ENCODE data around the gene AGAP5. TPM values are rescaled to one million over a fixed set of nuclear protein-coding genes. Genes with fewer than 3 reads are reported as not detected.
A peak's percentile ranks its signal among the peaks of the same experiment; 100 is the strongest.

AGAP5 gene
- total and polyA plus RNA-seq, 9 of the 15 experiments (the other 6 are each of a cell fraction or from before 2014, with no cell fraction given): 0.32 to 7.5 (median 5.3) TPM

DNA sequence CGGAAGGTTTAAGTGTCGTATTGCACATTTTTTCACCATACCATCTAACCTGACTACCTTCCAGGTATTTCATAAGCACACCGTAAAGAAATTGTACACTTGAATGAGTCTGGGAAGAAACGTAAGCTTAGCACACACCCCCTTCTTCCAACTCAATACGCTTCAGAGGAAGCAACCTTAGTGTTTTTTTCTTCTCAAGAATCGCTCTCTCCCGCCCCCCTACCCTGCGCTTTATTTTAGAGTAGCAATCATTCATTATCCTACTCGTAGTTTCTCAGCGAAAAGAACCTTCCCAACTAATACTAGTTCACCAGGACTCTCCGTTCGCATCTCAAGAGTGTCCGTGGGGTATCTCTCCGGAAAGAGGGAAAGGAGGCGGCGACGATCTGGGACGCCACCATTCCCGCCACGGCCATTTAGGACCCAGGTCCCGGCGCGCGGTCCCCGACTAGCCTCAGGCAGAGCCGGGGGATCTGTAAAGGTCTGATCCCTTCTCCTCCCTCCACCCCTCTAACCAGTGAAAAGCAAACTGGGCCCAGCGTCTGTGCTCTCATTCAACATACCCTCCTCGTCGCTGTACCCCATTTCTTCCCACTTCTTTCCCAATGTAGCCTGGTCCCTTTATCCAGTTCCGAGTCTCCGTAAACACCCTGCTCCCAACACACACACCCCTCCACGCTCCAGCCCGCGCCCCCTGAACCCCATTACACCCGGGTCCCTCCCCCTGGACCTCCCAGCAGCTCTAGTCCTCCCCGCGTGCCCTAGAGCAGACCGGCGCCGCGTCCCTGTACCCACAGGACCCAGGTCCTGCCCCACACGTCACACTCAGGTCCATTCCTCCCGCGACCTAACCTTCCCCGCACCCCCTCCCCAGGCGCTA is 72.7 kb downstream of the AGAP5 start (continued):
- TF ChIP-seq CEBPG (CRISPR knock-in tag; IDR thresholded peaks at IDR 0.05) (no peak), CEBPG (tag; conservative IDR thresholded peaks at IDR 0.05 in 1 of 2, IDR thresholded peaks at IDR 0.05 in 1 of 2) (0 out of 4 replicates have a peak, but pooled peaks of 1 of the 2 experiments have one; percentile 12), MIER1 (IDR thresholded peaks at IDR 0.05; ENCODE audit: low read depth) (peak; percentile 44; the same call in 1 of the 2 replicates), FOXA3 (CRISPR knock-in tag; conservative IDR thresholded peaks at IDR 0.05 in 1 of 2, IDR thresholded peaks at IDR 0.05 in 1 of 2) (0 out of 4 replicates have a peak, but pooled peaks of 1 of the 2 experiments have one; percentile 7), SMARCA4 (IDR thresholded peaks at IDR 0.05) (peak; percentile 37; the same call in 1 of the 2 replicates), ZSCAN29 (IDR thresholded peaks at IDR 0.05) (no peak), HDGF (IDR thresholded peaks at IDR 0.05) (0 out of 2 replicates have a peak, but pooled peaks have one; percentile 33), PHF8 (IDR thresholded peaks at IDR 0.05; ENCODE audit: borderline replicate concordance, low read length) (peak; percentile 62; the same call in 1 of the 2 replicates), CBFA2T3 (IDR thresholded peaks at IDR 0.05) (no peak), RB1 (IDR thresholded peaks at IDR 0.05; ENCODE audit: low read depth) (peak; percentile 38), RAD21 (CRISPR knock-in tag; conservative IDR thresholded peaks at IDR 0.05 in 1 of 2, IDR thresholded peaks at IDR 0.05 in 1 of 2) (peak in 1 of 2 experiments; percentile 10; a peak in 1 of 4 replicates), PTBP1 (IDR thresholded peaks at IDR 0.05; ENCODE audit: low read depth, low read length) (no peak), POLR2B (IDR thresholded peaks at IDR 0.05; ENCODE audit: low read depth, partially characterized antibody) (no peak)
- TF ChIP-seq, protein P1, sequence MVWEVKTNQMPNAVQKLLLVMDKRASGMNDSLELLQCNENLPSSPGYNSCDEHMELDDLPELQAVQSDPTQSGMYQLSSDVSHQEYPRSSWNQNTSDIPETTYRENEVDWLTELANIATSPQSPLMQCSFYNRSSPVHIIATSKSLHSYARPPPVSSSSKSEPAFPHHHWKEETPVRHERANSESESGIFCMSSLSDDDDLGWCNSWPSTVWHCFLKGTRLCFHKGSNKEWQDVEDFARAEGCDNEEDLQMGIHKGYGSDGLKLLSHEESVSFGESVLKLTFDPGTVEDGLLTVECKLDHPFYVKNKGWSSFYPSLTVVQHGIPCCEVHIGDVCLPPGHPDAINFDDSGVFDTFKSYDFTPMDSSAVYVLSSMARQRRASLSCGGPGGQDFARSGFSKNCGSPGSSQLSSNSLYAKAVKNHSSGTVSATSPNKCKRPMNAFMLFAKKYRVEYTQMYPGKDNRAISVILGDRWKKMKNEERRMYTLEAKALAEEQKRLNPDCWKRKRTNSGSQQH (CRISPR knock-in tag; IDR thresholded peaks at IDR 0.05): peak; percentile 91
- TF ChIP-seq, protein P2, sequence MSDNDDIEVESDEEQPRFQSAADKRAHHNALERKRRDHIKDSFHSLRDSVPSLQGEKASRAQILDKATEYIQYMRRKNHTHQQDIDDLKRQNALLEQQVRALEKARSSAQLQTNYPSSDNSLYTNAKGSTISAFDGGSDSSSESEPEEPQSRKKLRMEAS (CRISPR knock-in tag; IDR thresholded peaks at IDR 0.05): 0 out of 2 replicates have a peak, but pooled peaks have one; percentile 11
- TF ChIP-seq, protein P3, sequence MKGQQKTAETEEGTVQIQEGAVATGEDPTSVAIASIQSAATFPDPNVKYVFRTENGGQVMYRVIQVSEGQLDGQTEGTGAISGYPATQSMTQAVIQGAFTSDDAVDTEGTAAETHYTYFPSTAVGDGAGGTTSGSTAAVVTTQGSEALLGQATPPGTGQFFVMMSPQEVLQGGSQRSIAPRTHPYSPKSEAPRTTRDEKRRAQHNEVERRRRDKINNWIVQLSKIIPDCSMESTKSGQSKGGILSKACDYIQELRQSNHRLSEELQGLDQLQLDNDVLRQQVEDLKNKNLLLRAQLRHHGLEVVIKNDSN (CRISPR knock-in tag; IDR thresholded peaks at IDR 0.05): no peak; the same call in 1 of the 2 replicates
- TF ChIP-seq, protein P4, sequence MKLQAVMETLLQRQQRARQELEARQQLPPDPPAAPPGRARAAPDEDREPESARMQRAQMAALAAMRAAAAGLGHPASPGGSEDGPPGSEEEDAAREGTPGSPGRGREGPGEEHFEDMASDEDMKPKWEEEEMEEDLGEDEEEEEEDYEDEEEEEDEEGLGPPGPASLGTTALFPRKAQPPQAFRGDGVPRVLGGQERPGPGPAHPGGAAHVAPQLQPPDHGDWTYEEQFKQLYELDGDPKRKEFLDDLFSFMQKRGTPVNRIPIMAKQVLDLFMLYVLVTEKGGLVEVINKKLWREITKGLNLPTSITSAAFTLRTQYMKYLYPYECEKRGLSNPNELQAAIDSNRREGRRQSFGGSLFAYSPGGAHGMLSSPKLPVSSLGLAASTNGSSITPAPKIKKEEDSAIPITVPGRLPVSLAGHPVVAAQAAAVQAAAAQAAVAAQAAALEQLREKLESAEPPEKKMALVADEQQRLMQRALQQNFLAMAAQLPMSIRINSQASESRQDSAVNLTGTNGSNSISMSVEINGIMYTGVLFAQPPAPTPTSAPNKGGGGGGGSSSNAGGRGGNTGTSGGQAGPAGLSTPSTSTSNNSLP (IDR thresholded peaks at IDR 0.05; ENCODE audit: borderline replicate concordance, low read depth, low read length): 0 out of 2 replicates have a peak, but pooled peaks have one; percentile 5
